ENCODE data around the gene HSD3B2.

HSD3B2 gene

GRCh38 chr1:119416006-119416640 lies 1.2 kb downstream of the HSD3B2 start:
- no peak overlapping the region for H3K4me3 ChIP-seq (replicated peaks; ENCODE audit: low read depth, low read length)
- TF ChIP-seq, protein P1, sequence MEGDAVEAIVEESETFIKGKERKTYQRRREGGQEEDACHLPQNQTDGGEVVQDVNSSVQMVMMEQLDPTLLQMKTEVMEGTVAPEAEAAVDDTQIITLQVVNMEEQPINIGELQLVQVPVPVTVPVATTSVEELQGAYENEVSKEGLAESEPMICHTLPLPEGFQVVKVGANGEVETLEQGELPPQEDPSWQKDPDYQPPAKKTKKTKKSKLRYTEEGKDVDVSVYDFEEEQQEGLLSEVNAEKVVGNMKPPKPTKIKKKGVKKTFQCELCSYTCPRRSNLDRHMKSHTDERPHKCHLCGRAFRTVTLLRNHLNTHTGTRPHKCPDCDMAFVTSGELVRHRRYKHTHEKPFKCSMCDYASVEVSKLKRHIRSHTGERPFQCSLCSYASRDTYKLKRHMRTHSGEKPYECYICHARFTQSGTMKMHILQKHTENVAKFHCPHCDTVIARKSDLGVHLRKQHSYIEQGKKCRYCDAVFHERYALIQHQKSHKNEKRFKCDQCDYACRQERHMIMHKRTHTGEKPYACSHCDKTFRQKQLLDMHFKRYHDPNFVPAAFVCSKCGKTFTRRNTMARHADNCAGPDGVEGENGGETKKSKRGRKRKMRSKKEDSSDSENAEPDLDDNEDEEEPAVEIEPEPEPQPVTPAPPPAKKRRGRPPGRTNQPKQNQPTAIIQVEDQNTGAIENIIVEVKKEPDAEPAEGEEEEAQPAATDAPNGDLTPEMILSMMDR (IDR thresholded peaks at IDR 0.05; ENCODE audit: low read depth, low read length, missing control alignments): no peak
- no peak for DNase-seq (ENCODE audit: extremely low read depth, low read depth)

DNA sequence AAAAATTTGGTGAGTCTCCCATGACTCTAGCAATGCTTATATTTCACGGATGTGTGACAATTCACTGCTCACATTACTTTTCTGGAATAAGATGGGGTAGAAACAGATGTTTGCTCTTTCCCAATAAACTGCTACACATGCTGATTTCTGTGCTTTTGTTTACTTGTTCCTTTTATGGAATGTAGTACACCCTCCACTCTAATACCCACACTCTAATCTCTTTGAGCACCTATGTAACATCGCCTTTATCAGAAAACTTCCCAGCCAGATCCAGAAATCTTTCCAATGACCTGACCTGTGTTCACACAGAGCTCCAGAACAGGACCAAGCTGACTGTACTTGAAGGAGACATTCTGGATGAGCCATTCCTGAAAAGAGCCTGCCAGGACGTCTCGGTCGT lies 4.2 kb downstream of the HSD3B2 start:
- DNase-seq (ENCODE audit: extremely low read depth, low read depth): no peak
- TF ChIP-seq, protein P1 (IDR thresholded peaks at IDR 0.05; ENCODE audit: low read depth, low read length, missing control alignments): no peak
- H3K4me3 ChIP-seq (replicated peaks; ENCODE audit: low read depth, low read length): no peak overlapping the region

GRCh38 chr1:119420638-119421037 lies 5.7 kb downstream of the HSD3B2 start:
- H3K4me3 ChIP-seq (replicated peaks; ENCODE audit: low read depth, low read length): no peak overlapping the region
- DNase-seq (ENCODE audit: extremely low read depth, low read depth): no peak
- TF ChIP-seq, protein P1 (IDR thresholded peaks at IDR 0.05; ENCODE audit: low read depth, low read length, missing control alignments): no peak

GRCh38 chr1:119422631-119423030 lies 7.7 kb downstream of the HSD3B2 start:
- H3K4me3 ChIP-seq (replicated peaks; ENCODE audit: low read depth, low read length): no peak overlapping the region
- TF ChIP-seq, protein P1 (IDR thresholded peaks at IDR 0.05; ENCODE audit: low read depth, low read length, missing control alignments): no peak
- DNase-seq (ENCODE audit: extremely low read depth, low read depth): no peak

DNA sequence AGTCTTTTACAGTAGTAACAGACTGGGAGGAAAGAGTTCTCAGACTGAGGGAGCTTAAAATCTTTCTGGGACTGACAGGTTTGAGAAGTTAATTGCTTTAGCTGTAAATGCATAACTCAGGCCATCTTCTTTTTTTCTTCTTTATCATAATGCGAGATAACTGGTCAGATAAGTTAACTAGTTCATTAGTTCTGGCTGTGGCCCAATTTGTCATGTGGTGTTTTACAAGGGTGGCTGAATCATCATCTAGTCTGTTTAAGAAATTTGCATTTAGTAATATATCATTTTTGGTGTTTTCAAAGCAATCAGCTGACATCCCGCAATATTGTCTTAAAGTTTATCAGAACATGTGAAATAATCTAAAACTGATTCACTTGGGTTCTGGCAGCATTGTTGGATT lies 14.0 kb downstream of the HSD3B2 start:
- TF ChIP-seq, protein P1 (IDR thresholded peaks at IDR 0.05; ENCODE audit: low read depth, low read length, missing control alignments): no peak
- H3K4me3 ChIP-seq (replicated peaks; ENCODE audit: low read depth, low read length): no peak overlapping the region
- DNase-seq (ENCODE audit: extremely low read depth, low read depth): no peak

DNA sequence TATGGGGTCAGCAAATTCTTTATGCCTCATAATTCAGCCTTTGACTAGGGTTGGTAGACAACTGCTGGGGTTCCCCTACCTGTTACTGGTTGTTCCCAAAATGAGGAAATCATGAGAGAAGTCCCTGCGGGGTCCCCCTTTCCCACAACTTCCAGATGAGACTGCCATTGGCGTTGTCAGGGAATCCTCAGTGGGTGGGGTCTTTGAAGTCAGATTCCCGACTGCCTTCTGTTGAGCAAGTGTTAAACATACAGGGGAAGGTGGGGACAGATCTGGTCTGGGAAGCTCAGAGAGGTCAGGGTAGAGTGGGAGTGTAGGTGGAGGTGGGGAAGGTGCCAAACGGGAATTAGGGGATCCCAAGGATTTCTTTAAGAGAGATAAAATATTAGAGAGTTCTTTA lies 14.7 kb downstream of the HSD3B2 start:
- TF ChIP-seq, protein P1 (IDR thresholded peaks at IDR 0.05; ENCODE audit: low read depth, low read length, missing control alignments): no peak
- no peak for DNase-seq (ENCODE audit: extremely low read depth, low read depth)
- no peak overlapping the region for H3K4me3 ChIP-seq (replicated peaks; ENCODE audit: low read depth, low read length)

DNA sequence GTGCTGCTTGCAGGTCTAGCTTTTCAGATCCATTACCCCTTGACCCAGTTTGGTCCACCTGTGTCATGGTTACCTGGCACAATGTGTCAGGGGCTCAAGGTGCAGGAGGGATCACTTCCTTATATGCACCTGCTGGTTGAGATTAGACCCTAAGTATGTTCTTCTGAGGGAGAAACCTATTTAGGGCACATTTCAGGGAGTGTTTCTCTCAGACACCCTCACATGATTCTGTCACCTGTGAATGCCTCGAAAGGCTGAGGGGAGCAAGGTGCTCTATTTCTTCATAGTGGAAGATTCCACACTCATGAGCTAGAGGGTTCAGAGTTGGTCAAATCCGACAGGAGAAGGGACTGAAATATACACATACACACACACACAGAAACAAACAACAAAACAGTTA lies 15.5 kb downstream of the HSD3B2 start:
- TF ChIP-seq, protein P1 (IDR thresholded peaks at IDR 0.05; ENCODE audit: low read depth, low read length, missing control alignments): no peak
- DNase-seq (ENCODE audit: extremely low read depth, low read depth): no peak
- no peak overlapping the region for H3K4me3 ChIP-seq (replicated peaks; ENCODE audit: low read depth, low read length)

Measured in HFF-Myc (cell line).